AG04450 (cell line): ENCODE results near the gene BIK. TPM values are rescaled to one million over a fixed set of nuclear protein-coding genes. Genes with fewer than 3 reads are reported as not detected.

Experiments
- CTCF ChIA-PET: fragments of 300-600, 350-600 bp; formaldehyde crosslinking; extraction: SDS; loops from one replicate; lab custom pipeline; 2022; ENCODE audit warnings: antibody characterized with exemption, inconsistent platforms; lab: Charles Lee
- POLR2A ChIA-PET: fragments of 350-600 bp; formaldehyde crosslinking; extraction: SDS; loops from one replicate; lab custom pipeline; 2021; ENCODE audit warnings: antibody characterized with exemption, inconsistent platforms; lab: Yijun Ruan, JAX
- DNase-seq: peaks from one replicate; pipeline ENCODE4 v3.0.0-alpha.2; 2011; ENCODE audit warnings: low read depth, low spot score
- H3K27ac ChIP-seq: one replicate; pipeline ENCODE4 v1.5.1; 2012; ENCODE audit warnings: low read depth, low read length, control low read depth
- H3K27me3 ChIP-seq: one replicate; pipeline ENCODE4 v1.6.0; 2012; ENCODE audit warnings: low read length; ENCODE audit not compliant: control insufficient read depth, insufficient read depth
- H3K4me3 ChIP-seq: 2 replicates; pipeline ENCODE4 v1.5.1; 2011; ENCODE audit warnings: mild to moderate bottlenecking, low read depth, low read length, control low read depth
- H3K9me3 ChIP-seq: 2 replicates; pipeline ENCODE4 v1.5.1; 2012; ENCODE audit warnings: low read length; ENCODE audit not compliant: control insufficient read depth, insufficient read depth
- CTCF ChIP-seq: IDR thresholded peaks from 2 replicates; pipeline ENCODE4 v1.5.1; 2011; ENCODE audit warnings: low read depth, low read length, control low read depth, inconsistent platforms
- polyA plus RNA-seq: library from polyadenylated mRNA; depleted of rRNA; stranded (reverse); fragments of >200 nt; gene quantifications from 2 replicates; pipeline ENCODE4 v1.2.3, GENCODE V29; 2011

Gene BIK
- polyA plus RNA-seq, 1 experiment = not detected

DNA sequence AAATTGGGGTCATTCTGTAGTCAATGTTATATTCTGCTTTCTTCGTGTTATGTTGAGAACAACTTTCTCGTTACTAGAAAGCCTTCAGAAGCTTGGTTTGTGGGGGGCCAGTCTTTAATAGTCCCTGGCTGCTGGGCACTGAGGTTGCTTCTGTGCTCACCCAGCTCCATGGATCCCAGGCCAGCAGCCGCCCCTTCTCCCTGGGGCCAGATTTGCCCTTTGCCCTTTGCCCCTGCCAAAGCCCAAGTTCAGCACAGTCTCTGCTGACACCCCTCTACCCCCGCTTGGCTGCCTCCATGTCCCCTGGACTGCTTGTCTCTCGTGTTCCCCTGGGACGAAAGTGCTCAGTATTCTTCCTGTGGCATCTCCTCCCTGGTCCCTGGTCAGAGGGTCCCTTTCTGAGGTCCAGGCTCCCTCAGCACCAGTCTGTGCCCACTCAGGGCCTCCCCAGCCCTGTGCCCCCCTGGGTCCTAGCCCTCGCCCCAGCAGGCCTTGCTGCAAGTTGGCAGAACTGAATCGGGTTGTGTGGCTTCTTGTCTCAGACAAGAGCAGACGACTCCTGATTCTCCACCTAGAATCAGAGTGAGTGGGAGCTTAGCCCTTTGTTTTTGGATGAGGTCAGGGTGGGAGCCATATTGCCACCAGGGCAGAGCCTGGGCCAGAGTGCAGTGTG, 47.5 kb downstream of the BIK start:
- POLR2A ChIA-PET = no interaction called here

GRCh38 chr22:43158778-43159483, 48.4 kb downstream of the BIK start:
- no peak for TF ChIP-seq CTCF
- POLR2A ChIA-PET = no interaction called here
- Histone ChIP-seq H3K4me3 (no peak overlapping the region), H3K9me3 (no peaks in the 10 kb centered on the region), H3K27ac (no peak overlapping the region), H3K27me3 (no peaks in the 10 kb centered on the region)
- DNase-seq = no peak
- CTCF ChIA-PET = interaction anchor here (0.6 to 0.8 kb wide), 2 partner anchors 31 to 36 kb away, joined by 3 read pairs; no protein-coding TSS in a partner anchor

More for the DNA sequence above, 47.5 kb downstream of the BIK start:
- CTCF ChIA-PET = no interaction called here
- Histone ChIP-seq H3K4me3 (no peak overlapping the region), H3K9me3 (no peaks in the 10 kb centered on the region), H3K27me3 (no peaks in the 10 kb centered on the region), H3K27ac (no peak overlapping the region)
- TF ChIP-seq CTCF = no peak
- no peak for DNase-seq

DNA sequence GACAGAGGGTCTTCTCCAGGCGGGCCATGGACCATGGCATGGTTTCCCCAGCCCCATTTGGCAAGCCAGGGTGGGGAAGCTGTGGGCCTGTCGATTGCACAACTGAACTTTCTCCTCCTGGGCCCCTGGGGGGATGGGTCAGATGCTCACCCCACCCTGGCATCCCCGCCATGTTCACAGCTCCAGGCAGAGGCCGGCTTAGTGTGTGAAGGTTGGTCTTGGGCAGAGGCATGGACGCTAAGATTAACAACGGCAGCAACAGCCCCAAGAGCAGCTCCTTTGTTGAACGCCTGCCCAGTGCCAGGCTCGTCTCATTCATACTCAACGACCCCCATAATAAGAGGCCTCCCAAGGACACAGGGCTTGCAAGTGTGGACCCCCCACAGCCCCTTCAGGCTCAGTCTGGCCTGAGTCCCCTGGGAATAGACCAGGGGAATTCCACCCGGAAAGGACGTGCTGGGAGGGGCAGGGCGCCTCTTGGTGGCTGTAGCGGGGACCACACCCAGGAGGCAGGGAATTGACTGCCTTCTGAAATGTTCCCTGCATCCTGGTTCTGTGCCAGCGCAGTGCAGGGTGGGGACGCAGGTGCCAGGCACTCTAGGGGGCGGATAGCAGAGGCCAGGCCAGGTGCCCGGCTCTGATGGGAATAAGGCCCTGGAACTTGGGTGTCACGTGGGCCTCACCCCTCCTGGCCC, 49.1 kb downstream of the BIK start:
- no peak for DNase-seq
- POLR2A ChIA-PET = interaction anchor here (0.6 kb wide), 1 partner anchor 47 kb away, joined by 13 read pairs; no protein-coding TSS in a partner anchor
- Histone ChIP-seq H3K9me3 (no peaks in the 10 kb centered on the region), H3K27me3 (no peaks in the 10 kb centered on the region), H3K27ac (no peak overlapping the region), H3K4me3 (no peak overlapping the region)
- peak; percentile 17; the same call in 1 of the 2 replicates for TF ChIP-seq CTCF
- CTCF ChIA-PET = interaction anchor here (0.6 to 0.8 kb wide), 2 partner anchors 32 to 35 kb away, joined by 3 read pairs; no protein-coding TSS in a partner anchor

GRCh38 chr22:43160497-43161126, 50.1 kb downstream of the BIK start:
- no peak for DNase-seq
- Histone ChIP-seq H3K27me3 (no peaks in the 10 kb centered on the region), H3K9me3 (no peaks in the 10 kb centered on the region), H3K4me3 (no peak overlapping the region), H3K27ac (no peak overlapping the region)
- ChIA-PET CTCF (no interaction called here), POLR2A (interaction anchor here (0.6 kb wide), 1 partner anchor 48 kb away, joined by 13 read pairs; no protein-coding TSS in a partner anchor)
- no peak for TF ChIP-seq CTCF
